ENCODE results near the gene BCL2L13. TPM values are rescaled to one million over a fixed set of nuclear protein-coding genes. Genes with fewer than 3 reads are reported as not detected.
"Not testable (repeated sequence)": the region's sequence is repeated elsewhere in the genome, so short reads cannot be mapped to it uniquely, and the experiment has no call there.

BCL2L13 gene
- total RNA-seq, 1 experiment from 2014 or later: 44.0 TPM

DNA sequence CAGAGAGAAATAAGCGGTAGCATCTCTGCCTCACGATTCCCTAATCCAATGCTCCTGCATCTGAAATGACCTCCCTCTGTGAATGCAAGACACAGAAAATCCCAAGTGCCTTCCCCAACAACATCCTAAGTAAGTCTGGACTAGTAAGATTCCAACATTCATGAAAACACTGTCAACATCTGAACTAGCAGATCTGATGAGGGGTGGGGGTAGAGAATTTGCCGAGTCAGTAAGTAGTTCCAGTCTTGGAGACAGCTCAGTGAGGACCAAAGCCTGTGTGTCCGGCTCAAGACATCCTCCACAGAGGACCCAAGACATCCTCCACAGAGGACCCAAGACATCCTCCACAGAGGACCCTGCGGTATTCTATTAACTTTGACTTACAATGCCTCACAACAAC lies 126.3 kb downstream of the BCL2L13 start:
- H3K27ac ChIP-seq (ENCODE audit: low read length); in situ Hi-C loops (cut with HindIII; ENCODE audit: low pct_unique_long_range_greater_than_20kb, low sequenced_read_pairs); H3K9me3 ChIP-seq (ENCODE audit: control insufficient read depth, insufficient read depth, low read depth, low read length); intact Hi-C loops (cut with micrococcal nuclease; ENCODE audit: unreplicated experiment); H3K4me1 ChIP-seq (ENCODE audit: control insufficient read depth, insufficient read depth, low read length); H3K27me3 ChIP-seq (ENCODE audit: control insufficient read depth, insufficient read depth, low read length); ATAC-seq; H3K4me3 ChIP-seq (ENCODE audit: low read depth in 2 of 2, low read length in 2 of 2); POLR2A ChIA-PET; CTCF ChIA-PET; H3K36me3 ChIP-seq (ENCODE audit: control insufficient read depth, insufficient read depth, low read length); DNase-seq (ENCODE audit: low read depth, low spot score); BruUV-seq (replicated peaks): not testable (repeated sequence)

DNA sequence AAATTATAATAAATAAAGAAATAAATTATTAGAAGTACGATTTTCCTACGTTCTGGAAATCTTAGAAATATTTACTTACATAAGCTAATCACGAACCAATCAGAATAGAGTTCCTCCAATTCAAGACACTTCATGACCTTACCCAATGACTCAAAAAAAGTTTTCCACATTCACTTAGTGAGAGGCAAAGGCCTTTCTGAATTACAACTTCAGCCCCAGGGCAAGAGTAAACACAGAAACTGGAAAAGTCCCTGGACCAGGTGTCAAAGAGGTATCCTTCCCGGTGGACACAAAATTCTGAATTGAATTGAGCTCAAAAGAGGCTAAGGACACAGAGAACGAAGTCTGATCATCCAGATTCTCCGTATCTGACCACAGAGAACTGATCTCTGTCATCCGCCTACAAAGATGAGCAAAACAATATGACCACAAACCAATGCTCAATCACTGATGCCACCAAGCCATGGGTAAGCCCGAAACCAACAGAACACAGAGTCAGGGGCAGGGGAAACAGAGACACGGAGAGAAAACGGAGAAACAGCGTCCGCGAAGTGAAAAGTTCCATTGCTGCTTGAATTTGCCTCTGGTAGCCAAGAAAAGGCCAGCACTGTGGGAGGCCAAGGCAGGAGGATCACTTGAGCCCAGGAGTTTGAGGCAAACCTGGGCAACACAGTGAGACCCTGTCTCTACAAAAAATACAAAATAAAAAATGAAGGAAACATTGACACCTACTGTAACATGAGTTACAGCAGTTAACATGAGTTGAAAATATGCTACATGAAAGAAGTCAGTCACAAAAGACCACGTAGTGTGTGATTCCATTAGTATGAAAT lies 128.9 kb downstream of the BCL2L13 start:
- H3K4me1 ChIP-seq (ENCODE audit: control insufficient read depth, insufficient read depth, low read length): peaks cover 12% of the 10 kb centered on the region
- H3K27me3 ChIP-seq (ENCODE audit: control insufficient read depth, insufficient read depth, low read length): no peaks in the 10 kb centered on the region
- DNase-seq (ENCODE audit: low read depth, low spot score) (no peak), ATAC-seq (no peak)
- H3K9me3 ChIP-seq (ENCODE audit: control insufficient read depth, insufficient read depth, low read depth, low read length): no peaks in the 10 kb centered on the region
- no peaks in the 10 kb centered on the region for H3K36me3 ChIP-seq (ENCODE audit: control insufficient read depth, insufficient read depth, low read length)
- intact Hi-C loops (cut with micrococcal nuclease; ENCODE audit: unreplicated experiment): no loop called here
- ChIA-PET CTCF (interaction anchor here (0.7 to 0.9 kb wide), 2 partner anchors 60 to 70 kb away, joined by 4 to 5 read pairs; no protein-coding TSS in a partner anchor), POLR2A (interaction anchor here (0.7 kb wide), 1 partner anchor 18 kb away, joined by 4 read pairs; no protein-coding TSS in a partner anchor)
- no TSS peak for BruUV-seq (replicated peaks)
- no peak overlapping the region for H3K4me3 ChIP-seq (ENCODE audit: low read depth in 2 of 2, low read length in 2 of 2)
- in situ Hi-C loops (cut with HindIII; ENCODE audit: low pct_unique_long_range_greater_than_20kb, low sequenced_read_pairs): no loop called here
- TF ChIP-seq SIN3A (IDR thresholded peaks at IDR 0.05; ENCODE audit: borderline replicate concordance, insufficient read depth, low read depth, low read length) (no peak), TCF7L2 (IDR thresholded peaks at IDR 0.05; ENCODE audit: low read depth, low read length) (no peak), POLR2AphosphoS5 (IDR thresholded peaks at IDR 0.05; ENCODE audit: low read depth, low read length) (no peak)
- TF ChIP-seq, protein P1, sequence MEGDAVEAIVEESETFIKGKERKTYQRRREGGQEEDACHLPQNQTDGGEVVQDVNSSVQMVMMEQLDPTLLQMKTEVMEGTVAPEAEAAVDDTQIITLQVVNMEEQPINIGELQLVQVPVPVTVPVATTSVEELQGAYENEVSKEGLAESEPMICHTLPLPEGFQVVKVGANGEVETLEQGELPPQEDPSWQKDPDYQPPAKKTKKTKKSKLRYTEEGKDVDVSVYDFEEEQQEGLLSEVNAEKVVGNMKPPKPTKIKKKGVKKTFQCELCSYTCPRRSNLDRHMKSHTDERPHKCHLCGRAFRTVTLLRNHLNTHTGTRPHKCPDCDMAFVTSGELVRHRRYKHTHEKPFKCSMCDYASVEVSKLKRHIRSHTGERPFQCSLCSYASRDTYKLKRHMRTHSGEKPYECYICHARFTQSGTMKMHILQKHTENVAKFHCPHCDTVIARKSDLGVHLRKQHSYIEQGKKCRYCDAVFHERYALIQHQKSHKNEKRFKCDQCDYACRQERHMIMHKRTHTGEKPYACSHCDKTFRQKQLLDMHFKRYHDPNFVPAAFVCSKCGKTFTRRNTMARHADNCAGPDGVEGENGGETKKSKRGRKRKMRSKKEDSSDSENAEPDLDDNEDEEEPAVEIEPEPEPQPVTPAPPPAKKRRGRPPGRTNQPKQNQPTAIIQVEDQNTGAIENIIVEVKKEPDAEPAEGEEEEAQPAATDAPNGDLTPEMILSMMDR (IDR thresholded peaks at IDR 0.05): no peak
- TF ChIP-seq, protein P2, sequence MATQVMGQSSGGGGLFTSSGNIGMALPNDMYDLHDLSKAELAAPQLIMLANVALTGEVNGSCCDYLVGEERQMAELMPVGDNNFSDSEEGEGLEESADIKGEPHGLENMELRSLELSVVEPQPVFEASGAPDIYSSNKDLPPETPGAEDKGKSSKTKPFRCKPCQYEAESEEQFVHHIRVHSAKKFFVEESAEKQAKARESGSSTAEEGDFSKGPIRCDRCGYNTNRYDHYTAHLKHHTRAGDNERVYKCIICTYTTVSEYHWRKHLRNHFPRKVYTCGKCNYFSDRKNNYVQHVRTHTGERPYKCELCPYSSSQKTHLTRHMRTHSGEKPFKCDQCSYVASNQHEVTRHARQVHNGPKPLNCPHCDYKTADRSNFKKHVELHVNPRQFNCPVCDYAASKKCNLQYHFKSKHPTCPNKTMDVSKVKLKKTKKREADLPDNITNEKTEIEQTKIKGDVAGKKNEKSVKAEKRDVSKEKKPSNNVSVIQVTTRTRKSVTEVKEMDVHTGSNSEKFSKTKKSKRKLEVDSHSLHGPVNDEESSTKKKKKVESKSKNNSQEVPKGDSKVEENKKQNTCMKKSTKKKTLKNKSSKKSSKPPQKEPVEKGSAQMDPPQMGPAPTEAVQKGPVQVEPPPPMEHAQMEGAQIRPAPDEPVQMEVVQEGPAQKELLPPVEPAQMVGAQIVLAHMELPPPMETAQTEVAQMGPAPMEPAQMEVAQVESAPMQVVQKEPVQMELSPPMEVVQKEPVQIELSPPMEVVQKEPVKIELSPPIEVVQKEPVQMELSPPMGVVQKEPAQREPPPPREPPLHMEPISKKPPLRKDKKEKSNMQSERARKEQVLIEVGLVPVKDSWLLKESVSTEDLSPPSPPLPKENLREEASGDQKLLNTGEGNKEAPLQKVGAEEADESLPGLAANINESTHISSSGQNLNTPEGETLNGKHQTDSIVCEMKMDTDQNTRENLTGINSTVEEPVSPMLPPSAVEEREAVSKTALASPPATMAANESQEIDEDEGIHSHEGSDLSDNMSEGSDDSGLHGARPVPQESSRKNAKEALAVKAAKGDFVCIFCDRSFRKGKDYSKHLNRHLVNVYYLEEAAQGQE (IDR thresholded peaks at IDR 0.05; ENCODE audit: insufficient read depth in 1 of 2, low read depth in 2 of 2, low read length in 1 of 2): no peak
- no peak overlapping the region for H3K27ac ChIP-seq (ENCODE audit: low read length)
